OCI-LY1 (cell line): Measurements from ENCODE around the gene ICA1.

Experiments
- EZH2 ChIP-seq: fragments of 200-600 bp; sonication (generic), shearing (Covaris generic); IDR thresholded peaks from 2 replicates; pipeline ENCODE4 v1.8.0; 2017; ENCODE audit warnings: borderline replicate concordance, mixed run types, mild to moderate bottlenecking, antibody characterized with exemption, low read length, moderate library complexity, mixed read lengths
- TF ChIP-seq, protein P1 (sequence below): fragments of 200-600 bp; sonication (generic), shearing (Covaris generic); IDR thresholded peaks from 2 replicates; pipeline ENCODE4 v1.5.1; 2017; ENCODE audit warnings: mild to moderate bottlenecking, antibody characterized with exemption, low read length, moderate library complexity, mixed read lengths

DNA sequence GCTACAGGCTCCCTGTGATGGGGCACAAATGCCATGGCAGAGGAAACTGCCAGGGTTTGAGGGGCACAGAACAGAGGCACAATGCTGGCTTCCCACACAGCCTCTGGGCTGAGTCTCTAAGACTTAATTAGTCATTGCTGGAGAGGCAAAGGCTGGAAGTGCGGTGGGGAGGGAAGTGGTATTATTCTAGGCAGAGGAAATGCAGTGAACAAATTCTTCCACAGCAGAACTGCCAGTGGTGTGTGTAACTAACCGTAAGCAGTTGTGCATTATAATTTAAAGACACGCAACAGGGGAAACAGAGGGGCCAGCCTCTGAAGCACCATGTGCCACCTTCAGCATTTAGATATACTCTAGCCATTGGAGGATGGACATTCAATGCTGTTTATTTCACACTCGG is 12.8 kb downstream of the ICA1 start:
- TF ChIP-seq, protein P1, sequence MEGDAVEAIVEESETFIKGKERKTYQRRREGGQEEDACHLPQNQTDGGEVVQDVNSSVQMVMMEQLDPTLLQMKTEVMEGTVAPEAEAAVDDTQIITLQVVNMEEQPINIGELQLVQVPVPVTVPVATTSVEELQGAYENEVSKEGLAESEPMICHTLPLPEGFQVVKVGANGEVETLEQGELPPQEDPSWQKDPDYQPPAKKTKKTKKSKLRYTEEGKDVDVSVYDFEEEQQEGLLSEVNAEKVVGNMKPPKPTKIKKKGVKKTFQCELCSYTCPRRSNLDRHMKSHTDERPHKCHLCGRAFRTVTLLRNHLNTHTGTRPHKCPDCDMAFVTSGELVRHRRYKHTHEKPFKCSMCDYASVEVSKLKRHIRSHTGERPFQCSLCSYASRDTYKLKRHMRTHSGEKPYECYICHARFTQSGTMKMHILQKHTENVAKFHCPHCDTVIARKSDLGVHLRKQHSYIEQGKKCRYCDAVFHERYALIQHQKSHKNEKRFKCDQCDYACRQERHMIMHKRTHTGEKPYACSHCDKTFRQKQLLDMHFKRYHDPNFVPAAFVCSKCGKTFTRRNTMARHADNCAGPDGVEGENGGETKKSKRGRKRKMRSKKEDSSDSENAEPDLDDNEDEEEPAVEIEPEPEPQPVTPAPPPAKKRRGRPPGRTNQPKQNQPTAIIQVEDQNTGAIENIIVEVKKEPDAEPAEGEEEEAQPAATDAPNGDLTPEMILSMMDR, result no peak
- no peak for TF ChIP-seq EZH2
